ENCODE results near the gene EMILIN3.

DNA sequence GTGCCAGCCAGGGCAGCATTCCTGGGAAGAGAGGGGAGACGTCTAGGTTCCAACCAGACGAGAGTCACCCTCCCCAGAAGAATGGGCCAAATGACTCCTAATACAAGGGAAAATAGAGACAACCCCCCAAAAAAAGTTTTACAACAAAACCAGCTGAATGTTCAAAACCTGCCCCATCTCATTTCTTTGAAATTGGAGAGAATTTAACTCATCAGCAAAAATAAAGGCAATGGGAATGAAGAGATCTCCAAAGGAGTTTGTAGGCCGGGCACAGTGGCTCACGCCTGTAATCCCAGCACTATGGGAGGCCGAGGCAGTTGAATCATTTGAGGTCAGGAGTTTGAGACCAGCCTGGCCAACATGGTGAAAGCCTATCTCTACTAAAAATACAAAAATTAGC is 9.7 kb upstream of the EMILIN3 start:
- TF ChIP-seq POLR2A (IDR thresholded peaks at IDR 0.05) (no peak), CTCF (IDR thresholded peaks at IDR 0.05) (no peak)

All from esophagus squamous epithelium (tissue), 4 donors.